Left cardiac atrium (tissue), 4 donors: ENCODE measurements around the gene B3GLCT. TPM values are rescaled to one million over a fixed set of nuclear protein-coding genes. Genes with fewer than 3 reads are reported as not detected.

ENCODE experiments used
- ATAC-seq, 2 donors: fragments of 200-7000 bp; cut with Tn5 transposase; one replicate each; pipeline ENCODE4 v1.9.1; 2020; ENCODE audit warnings: mild to moderate bottlenecking in 2 of 2, moderate library complexity in 2 of 2
- DNase-seq: peaks from one replicate; pipeline ENCODE4 v3.0.0-alpha.2; 2020
- intact Hi-C, 2 donors: fragments of 100-400 bp; cut with DNase I; formaldehyde crosslinking; loops; one replicate each; pipeline versions ENCODE4 v1.14.1 to v1.15.1; 2022 to 2023
- total RNA-seq, 2 donors: library from RNA; stranded (reverse); fragmentation: NEBNext Ultra II Directional; extraction: Animal tissue kit (Norgen Biotek cat#: 25700); gene quantifications; one replicate each; pipeline ENCODE4 v1.2.1, GENCODE V29; 2021
- donor health status: DM: no; HTN: yes; CAD: no.
- donor health status: DM: no; HTN: yes; CAD: no; lungs with severe emphysema.
- donor health status: DM: yes; HTN: yes; CAD: no.
- donor health status: Dilated cardiomyopathy.

B3GLCT gene
- total RNA-seq, 2 donors from 2014 or later = 15.4 to 16.7 TPM

- no peak for DNase-seq
- intact Hi-C loops = no loop called here
- no peak for ATAC-seq
Measured at GRCh38 chr13:31369213-31369612, 169.4 kb downstream of the B3GLCT start.

DNA sequence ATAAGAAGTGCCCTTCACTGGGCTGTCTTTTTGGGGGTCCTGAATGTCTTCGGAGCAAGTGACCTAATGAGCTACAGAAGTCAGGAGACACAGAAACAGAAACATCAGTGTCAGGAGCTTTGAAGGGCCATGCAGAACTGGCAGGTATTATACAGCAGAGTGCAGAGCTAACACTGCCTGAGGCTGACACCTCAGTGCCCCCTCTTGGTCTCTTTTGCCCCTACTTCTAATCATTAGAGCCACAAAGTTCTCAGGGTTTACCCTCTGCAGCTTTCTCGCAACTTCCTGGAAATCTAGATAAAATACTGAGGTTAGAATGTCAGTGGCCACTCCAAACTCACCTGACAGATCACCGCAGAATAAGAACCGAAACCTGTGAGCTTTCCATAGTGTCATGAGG lies 172.7 kb downstream of the B3GLCT start:
- no peak for ATAC-seq

DNA sequence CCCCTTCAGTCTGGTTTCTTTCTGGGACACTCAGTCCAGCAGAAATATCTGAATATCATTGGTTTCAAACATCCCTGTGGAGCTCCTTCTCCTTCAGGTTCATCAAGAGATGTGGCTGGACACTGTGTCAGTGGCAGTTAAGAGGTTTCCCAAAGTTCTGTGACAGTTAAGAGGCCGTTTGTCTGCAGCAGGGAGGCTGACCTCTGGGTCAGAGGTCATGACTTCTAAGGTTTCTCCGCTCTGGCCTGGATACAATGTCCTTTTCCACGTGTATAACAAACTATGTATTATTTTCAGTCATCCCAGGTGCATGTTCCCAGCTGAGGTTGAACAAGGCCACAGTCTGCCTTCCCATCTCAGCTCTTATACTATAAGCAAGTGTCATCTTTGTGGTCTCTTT lies 174.9 kb downstream of the B3GLCT start:
- intact Hi-C loops = no loop called here
- DNase-seq (no peak), ATAC-seq (no peak)

More for the DNA sequence above, 172.7 kb downstream of the B3GLCT start:
- no peak for DNase-seq
- intact Hi-C loops = no loop called here

DNA sequence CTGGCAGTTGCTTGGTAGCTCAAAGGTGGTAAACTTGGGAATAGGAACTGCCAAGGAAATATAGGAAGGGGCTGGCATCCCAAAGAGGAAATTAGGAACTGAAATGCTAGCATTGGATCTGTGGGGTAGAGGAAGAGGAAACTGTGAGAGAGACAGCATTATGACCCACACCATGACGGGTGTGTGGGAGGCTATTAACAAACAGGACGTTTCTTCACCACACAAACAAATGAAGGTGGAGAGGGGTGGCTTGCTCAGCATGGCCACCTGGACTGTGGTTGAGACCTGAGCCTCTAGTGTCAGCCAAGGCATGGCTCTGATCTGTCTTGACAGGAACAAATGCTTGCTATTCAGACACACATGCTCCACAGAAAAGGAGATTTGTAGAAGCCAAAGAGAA lies 178.2 kb downstream of the B3GLCT start:
- intact Hi-C loops = no loop called here
- ATAC-seq = no peak

DNA sequence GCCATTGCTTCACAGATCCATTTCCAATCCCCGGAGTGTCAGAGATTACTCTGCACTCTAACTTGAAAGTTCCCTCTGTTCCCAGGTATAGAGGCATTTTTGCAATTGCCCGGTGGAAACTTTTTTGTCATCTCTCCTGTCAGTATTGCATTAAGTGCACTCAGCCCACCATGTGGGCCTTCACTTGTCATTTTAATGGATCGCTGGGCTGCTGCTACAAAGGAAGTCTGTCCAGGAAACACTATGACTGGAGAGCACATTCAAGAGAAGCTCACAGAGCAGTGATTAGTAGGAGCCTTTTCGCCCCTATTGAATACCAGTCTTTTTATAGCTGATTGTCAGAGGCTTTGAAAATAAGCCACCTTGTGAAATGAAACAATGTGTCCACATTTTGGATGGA lies 180.9 kb downstream of the B3GLCT start:
- no peak for DNase-seq
- intact Hi-C loops = no loop called here
- ATAC-seq = no peak

More for the DNA sequence above, 178.2 kb downstream of the B3GLCT start:
- DNase-seq = no peak

Other genes starting within 250 kb of the B3GLCT start
- 10 to 100 TPM; 49.0 to 83.2 TPM for gene HSPH1, start 38.1 kb upstream of the B3GLCT start, total RNA-seq